HG03457 (cell line): Measurements from ENCODE around the gene ADD3.
"Not testable (repeated sequence)": the region's sequence is repeated elsewhere in the genome, so short reads cannot be mapped to it uniquely, and the experiment has no call there.

Experiments
- ATAC-seq: cut with Tn5 transposase; IDR thresholded peaks from one replicate; pipeline ENCODE4 v1.9.1; 2021; ENCODE audit warnings: moderate number of reproducible peaks; ENCODE audit not compliant: unreplicated experiment

The ADD3 gene

DNA sequence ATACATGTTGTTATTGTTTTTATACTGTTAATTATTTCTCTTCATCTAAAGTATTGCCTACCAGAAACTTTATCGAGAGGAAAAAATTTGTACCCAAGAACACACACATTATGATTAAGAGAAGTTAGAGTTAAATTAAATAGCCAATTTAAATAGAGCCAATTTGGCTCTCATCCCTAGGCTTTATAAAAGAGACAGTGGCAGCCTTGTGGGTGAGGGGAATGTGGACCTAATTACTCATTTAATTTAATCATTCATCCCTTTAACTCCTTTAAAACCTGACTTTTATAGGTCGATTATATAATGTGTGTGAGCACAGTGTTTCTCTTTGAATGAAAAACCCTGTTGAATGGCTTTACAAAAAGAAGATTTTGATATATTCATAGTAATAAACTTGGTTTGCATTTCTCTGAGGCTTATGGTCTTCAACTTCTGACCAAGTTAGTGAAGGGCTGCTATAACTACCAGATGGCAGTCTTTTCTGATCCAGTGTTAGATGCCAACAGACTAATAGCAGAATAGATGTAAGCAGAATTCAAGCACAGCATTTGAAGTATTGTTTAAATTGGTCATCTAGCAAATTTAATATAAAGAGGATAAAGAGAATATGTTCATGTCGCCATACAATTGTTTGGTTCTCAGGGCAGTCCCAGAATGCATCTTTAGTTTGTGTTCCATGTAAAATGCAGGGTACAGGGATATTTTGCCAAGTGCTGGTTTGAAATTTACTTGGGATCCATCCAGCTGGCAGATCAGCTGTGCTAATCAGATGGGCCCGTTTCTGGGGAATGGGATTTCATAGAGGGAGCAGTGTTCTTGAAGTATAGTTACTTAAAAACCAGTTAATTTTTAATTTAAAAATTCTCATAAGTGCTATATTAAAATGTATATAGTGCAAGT, 25.3 kb downstream of the ADD3 start:
- no peak for ATAC-seq

DNA sequence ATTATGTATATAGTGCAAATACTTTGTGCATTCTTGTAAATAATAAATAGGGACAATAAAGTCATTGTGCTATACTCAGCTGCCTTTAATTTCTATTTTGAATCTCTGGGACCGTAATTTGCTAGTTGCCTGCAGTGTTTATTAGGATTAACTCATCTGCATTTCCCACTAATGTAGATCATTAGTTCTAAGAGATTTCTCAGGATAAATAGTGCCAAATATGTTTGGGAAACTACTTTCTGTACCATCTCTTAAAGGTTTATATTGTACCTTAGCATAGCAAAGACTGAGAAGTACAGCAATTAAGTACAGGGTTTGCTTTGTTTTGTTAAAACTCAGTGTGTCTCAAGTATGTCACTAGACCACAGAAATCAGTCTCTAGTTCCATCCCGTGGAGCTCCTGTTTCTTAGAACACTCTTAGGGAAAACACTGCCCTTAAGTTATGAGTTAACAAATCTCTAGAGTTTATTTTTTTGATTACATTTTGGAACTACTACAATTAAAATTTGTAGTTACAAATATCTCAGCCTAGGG, 26.0 kb downstream of the ADD3 start:
- no peak for ATAC-seq

DNA sequence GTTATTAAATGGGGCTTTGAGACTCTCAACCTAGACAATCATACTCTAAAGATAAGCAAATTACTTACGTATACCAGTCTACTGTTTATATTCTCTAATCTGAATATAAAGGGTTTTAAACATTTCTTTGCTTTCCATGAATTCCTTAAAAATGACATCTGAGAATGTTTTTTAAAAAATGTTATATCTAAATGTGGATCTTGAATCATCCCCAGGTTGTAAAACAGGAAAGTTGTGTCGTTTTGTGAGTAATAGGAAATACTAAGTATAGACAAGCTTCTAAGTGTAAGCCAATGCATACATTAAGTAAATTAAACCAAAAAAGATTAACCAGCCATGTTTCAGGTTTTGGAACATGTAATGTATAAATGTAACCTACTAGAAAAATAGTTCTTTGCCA, 26.8 kb downstream of the ADD3 start:
- ATAC-seq, result no peak

DNA sequence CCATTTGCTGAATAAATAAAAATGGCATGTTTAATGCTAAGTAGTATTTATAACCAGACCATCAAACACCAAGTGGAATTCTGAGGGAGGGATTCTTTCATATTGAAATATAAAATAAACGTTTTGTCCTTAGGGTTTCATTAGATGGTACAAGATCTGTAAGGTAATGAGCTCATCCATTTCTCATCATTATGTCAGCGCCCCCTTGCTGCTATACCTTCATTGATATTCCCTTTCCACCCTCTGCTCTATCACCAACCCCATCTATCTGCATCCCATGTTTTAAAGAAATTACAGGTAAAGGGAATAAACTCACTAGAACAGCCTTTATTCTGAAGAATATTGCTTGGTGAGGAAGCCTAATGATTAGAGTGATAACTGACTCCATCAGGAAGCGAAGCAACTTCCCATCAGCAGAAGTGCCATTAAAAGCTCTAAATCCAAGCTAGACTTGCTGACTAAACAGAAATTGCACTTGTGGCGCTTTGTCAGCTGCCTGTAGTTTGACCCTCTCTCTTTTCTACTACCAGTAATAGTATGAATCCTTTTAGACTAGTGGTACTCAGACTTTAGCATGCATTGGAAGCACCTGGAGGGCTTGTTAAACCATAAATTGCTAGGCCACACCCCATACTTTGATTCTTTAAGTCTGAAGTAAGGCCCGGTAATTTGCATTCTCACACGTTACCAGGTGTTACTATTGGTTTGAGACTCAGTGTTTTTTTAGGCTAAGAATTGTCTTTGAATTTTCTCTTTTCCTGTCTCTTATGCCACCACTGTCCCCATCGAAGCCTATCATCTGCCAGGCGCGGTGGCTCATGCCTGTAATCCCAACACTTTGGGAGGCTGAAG, 27.5 kb downstream of the ADD3 start:
- ATAC-seq, result no peak

DNA sequence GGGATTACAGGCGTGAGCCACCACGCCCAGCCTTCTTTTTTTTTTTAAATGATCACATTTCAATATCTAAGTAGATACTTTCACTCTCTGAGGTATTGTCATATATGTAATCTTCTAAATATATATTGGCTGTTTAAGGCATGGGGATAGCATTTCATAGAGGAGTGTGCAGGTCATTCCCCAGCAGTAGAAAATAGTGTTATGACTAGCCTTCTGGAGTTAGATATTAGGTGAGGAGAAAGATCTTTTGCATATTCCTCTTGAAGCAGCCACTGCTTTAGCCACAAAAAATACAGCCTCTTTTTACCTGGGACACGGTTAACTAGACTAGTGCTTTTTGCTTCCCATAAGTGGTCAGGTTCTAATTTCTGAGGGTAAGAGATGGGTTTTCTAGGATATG, 28.9 kb downstream of the ADD3 start:
- ATAC-seq, result peak; percentile 80

DNA sequence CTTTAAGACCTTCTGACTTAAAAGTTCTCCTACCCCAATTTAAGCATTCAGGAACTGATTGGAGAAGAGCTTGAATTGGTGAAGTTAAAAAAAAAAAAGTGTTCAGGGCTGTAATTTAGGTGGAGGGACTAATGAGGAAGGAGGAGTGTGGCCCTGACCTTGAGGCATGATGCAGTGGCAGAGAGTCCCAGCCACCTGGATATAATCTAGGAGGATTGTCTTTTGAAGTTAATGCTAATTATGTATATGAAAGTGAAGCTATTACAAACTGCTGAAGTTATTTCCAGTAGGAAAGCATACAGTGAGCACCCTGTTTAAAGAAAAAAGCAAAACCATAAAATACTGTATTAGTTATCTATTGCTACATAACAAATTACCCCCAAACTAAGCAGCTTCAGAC, 31.5 kb downstream of the ADD3 start:
- ATAC-seq, result no peak

DNA sequence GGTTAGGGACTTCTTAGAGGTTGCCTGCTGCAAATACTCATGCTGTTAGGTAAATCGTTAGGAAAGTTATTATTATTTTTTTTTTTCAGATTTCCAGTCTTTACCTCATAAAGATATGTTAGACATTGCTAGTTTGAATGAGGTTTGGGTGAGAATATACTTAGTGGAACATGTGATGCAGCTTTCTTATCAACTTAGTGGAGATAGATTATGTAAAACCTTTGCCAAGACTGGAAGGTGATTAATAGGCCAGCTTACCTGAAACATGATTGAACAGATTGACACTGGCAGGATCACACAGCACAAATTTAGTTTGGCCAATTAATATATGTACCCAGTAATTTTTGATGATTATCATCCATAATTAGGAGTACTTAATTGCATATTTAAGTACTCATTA, 32.3 kb downstream of the ADD3 start:
- no peak for ATAC-seq

DNA sequence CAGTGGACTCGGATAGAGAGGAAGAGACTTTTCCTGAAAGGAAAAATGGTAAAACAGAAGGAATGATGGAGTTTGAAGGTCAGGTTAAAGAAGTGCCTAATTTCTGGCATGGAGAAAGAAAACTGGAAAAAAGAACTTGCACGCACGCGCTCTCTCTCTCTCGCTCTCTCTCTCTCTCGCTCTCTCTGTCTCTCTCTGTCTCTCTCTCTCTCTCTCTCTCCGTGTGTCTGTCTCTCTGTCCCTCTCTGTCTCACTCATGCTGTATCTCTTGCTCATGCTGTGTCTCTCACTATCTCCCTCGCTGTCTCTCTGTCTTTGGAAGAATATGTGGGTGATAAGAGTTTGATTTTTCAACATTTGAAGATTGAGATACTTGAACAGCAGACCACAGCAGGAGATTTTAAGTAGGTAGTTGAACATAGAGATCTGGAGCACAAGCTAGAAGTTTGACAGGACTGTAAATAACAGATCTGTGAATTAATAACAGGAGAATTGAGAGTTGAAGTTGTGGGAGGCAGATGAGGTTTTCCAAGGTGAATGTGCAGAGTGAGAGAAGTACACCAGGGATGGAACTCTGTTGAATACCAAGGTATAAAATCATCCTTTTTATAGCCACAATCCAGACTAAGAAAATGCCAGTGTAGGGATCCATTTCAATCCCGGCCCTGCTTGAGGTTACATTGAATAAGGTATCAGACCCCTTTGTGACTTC, 33.1 kb downstream of the ADD3 start:
- no peak for ATAC-seq

DNA sequence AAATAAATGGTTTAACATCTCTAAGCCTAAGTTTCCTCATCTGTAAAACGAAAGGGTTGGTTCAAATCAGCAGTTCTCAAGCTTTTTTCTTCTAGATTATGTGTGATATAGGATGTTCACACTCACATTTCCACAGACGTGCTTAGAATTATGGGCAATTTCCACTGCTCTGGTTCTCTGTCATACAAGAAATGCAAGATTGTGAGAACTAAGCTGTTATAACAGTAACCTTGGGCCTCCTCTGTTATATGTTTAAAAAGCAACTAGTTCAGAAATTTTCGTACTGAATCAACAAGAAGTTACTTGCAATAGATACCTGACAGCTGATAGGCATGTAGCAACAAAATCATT, 33.7 kb downstream of the ADD3 start:
- no peak for ATAC-seq

DNA sequence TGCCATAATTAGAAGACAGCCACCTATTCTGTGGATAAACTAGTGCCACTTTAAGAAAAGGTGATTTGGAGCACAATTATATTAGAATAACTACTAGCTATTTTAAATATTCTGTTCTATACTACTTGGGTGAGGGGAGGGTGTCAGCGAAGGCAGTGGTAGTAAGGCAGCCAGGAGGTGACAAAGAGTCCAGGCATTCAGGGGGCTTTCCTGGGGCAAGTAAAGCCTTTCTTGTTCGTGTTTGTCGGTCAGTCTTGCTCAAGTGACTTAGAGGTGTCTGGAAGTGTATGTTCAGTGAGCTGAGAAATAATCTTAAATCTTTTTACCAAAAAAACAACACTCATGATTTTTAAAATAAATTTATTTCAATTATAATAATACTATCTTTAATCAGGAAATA, 34.4 kb downstream of the ADD3 start:
- ATAC-seq, result no peak

DNA sequence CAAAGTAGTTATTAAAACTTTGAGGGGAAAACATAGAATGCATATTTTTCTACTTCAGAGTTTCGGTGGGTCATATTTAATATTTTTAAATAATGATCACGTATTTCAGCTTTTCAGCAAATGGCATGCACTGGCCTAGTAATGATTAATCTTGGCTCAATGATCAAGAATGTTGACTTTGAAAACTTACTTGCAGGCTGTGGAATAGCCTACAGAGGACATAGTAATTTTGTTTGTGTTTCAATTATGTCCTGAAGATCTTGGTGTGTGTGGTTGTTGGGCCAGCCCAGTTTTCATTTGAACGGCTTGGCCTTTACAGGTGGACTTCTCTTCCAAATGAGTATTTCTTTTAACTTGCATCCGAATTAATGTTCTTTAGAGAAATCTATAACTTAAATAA, 35.1 kb downstream of the ADD3 start:
- ATAC-seq, result no peak

DNA sequence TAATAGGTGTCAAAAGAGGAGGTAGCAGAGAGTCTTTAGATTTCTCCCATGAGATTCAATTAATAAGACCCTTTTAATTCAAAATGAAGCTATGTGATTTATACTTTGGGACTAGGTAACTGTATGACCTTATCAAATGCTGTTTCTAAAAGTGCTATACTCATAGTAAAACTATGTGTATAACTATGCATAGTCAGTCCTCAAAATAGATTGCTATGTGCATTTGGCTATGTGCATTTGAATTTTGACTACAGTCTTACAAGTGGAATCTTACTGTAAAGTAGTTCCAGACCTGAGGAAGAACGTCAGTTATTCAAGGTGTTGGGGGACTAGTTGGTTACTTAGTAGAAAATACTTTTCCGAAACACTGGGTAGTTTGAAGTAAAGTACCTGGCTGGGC, 36.9 kb downstream of the ADD3 start:
- no peak for ATAC-seq

DNA sequence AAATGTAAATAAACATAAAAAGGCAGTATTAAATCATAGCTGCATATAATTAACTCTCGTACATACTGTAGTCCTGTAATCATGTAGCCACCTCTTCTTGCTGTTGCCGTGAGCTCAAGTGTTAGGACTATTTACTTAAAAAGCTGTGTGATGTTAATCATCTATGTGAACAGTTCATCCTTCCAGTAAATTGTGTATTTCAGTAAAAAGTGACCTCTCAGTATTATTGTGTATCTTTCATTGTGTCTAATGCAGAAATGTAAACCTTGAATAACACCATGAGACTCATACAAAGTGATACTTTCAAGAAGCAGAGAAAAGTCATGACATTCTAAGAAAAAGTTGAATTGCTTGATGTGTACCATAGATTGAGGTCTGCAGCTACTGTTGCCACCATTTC, 38.0 kb downstream of the ADD3 start:
- no peak for ATAC-seq

DNA sequence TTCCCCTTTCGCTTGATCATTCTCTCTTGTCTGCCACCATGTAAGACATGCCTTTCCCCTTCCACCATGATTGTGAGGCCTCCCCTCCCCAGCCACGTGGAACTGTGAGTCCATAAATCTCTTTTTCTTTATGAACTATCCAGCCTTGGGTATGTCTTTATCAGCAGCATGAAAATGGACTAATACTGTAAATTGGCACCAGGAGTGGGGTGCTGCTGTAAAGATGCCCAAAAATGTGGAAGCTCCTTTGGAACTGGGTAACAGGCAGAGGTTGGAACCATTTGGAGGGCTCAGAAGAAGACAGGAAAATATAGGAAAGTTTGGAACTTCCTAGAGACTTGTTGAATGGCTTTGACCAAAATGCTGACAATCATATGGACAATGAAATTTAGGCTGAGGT, 40.4 kb downstream of the ADD3 start:
- not testable (repeated sequence) for ATAC-seq

DNA sequence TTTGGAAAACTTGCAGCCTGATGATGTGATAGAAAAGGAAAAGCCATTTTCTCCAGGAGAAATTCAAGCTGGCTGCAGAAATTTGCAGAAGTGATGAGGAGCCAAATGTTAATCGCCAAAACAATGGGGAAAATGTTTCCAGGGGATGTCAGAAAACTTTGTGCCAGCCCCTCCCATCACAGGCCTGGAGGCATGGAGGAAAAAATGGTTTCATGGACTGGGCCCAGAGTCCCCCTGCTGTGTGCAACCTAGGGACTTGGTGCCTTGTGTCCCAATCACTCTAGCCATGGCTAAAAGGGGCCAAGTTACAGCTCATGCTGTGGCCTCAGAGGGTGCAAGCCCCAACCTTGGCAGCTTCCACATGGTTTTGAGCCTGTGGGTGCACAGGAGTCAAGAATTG, 41.0 kb downstream of the ADD3 start:
- no peak for ATAC-seq

DNA sequence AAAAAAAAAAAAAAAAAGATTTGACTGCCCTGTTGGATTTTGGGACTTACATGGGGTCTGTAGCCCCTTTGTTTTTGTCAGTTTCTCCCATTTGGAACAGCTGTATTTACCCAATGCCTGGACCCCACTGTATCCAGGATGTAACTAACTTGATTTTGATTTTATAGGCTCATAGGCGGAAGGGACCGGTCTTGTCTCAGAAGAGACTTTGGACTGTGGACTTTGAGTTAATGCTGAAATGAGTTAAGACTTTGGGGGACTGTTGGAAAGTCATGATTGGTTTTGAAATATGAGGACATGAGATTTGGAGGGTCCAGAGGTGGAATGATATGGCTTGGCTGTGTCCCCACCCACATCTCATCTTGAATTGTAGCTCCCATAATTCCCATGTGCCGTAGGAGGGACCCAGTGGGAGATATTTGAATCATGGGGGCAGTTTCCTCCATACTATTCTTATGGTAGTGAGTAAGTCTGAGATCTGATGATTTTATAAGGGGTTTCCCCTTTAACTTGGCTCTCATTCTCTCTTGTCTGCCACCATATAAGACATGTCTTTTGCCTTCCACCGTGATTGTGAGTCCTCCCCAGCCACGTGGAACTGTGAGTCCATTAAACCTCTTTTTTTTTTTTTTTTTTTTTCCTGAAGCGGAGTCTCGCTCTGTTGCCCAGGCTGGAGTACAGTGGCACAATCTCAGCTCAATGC, 42.3 kb downstream of the ADD3 start:
- ATAC-seq, result not testable (repeated sequence)

DNA sequence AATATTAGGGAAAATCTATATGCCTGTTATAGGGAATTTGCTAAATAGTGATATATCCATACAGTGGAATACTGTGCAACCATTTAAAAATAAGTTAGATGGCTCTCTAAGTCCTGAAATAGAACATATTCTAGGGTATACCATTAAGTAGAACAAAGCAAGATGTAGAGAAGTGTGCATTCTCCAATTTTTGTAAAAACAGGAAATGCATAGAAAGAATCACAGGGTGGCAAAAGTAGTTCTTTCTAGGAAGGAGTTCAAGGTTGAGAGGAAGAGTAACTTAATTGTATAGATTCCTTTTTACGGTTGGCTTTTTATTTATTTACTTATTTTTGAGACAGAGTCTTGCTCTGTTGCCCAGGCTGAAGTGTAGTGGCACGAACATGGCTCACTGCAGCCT, 43.7 kb downstream of the ADD3 start:
- ATAC-seq, result no peak

DNA sequence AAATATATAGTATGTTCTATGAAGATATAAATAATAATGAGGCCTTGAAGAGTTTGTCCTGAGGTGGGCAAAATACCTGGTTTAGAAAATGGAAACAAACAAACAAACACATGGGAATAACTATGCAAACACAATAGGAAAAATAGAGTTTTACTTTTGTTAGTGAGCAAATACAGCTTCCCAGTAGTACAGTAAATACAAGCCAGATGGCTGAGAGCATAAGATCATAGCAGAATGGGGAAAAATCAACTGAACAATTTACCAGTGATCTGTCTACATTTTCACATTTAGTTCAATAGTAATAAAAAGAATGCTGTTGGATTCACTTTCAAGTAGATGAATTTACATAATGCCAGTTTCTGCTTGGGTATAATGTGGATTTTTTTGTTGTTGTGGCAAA, 45.1 kb downstream of the ADD3 start:
- ATAC-seq, result no peak

DNA sequence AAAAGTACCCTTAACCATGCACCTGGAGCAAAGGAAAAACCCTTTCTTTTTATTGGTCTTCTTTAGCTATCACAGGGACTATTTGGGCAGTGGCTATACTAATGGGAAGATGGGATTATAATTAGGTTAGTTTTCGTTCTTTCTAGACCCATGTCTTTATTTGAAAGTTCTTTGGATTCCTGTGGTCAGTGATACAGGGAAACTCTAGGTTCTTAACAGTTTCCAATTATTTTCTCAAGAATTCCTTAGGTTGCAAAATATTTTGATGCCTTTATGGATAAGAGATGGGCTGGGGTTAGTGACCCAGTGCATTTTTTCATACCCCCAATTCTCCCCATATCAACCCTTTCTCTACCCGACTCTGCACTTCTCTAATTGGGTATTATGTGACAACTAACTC, 49.0 kb downstream of the ADD3 start:
- ATAC-seq, result no peak

DNA sequence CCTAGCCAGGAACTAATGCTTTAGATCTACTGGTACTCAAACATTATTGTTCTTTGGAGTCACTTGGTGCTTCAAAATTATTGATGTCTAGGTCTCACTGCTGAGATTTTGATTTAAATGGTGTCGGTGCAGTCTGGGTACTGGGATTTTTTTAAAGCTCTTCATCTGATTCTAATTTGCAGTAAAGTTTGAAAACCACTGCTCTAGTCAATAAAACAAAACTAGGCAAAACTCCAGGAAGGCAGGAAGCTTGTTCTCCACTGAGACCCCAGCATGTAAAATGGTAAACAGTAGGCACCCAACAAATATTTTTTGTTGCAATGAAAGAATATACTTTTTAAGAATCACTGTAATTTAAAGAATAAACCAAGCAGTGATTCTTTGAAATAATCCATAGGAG, 49.7 kb downstream of the ADD3 start:
- no peak for ATAC-seq

DNA sequence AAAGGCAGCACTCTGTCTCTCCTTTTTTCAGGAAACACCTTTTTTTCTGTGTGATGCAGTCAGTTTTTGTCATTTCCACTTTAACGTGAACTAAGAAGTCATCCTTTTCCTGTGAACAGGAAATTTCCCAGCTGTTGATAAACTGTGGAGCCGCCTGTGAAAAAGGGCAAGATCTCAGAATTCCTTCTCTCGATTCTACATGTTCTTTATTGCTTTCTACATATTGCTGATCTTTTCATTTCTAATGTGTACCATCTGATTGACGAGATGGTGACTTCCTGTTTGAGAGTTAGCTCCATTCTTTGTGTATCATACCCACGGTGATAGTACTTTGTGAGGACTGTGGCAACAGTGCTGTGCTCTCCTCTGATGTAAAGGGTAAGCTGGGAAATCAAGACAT, 50.4 kb downstream of the ADD3 start:
- ATAC-seq, result no peak
